GM12892 (cell line): Measurements from ENCODE around the gene PRDM13.

Experiments used
- POLR2A ChIP-seq: IDR thresholded peaks from 2 replicates; pipeline ENCODE4 v1.6.1; 2011; ENCODE audit warnings: low read depth, low read length, control low read depth
- POLR2AphosphoS5 ChIP-seq: IDR thresholded peaks from 2 replicates; pipeline ENCODE4 v1.6.1; 2011; ENCODE audit warnings: low read depth, low read length, control low read depth

GRCh38 chr6:99587792-99588191 is 18.8 kb upstream of the PRDM13 start:
- no peak for TF ChIP-seq POLR2A
- no peak for TF ChIP-seq POLR2AphosphoS5
